ENCODE data around the gene CDH26.

The CDH26 gene

GRCh38 chr20:59958123-59958522 lies at the start of gene CDH26:
Gene CDH26, plus strand, starts transcription at chr20:59958423. Its CDS starts 304 bp downstream, at chr20:59958727.
- DNase-seq (ENCODE audit: low read depth), result no peak

- DNase-seq (ENCODE audit: low read depth), result no peak
Observed at GRCh38 chr20:59908855-59909254, 49.4 kb upstream of the CDH26 start.

GRCh38 chr20:59911041-59911440 lies 47.2 kb upstream of the CDH26 start:
- DNase-seq (ENCODE audit: low read depth), result no peak

GRCh38 chr20:59912609-59913008 lies 45.6 kb upstream of the CDH26 start:
- no peak for DNase-seq (ENCODE audit: low read depth)

GRCh38 chr20:59920944-59921343 lies 37.3 kb upstream of the CDH26 start:
- DNase-seq (ENCODE audit: low read depth), result no peak

- DNase-seq (ENCODE audit: low read depth), result no peak
Observed at GRCh38 chr20:59923514-59923913, 34.7 kb upstream of the CDH26 start.

- no peak for DNase-seq (ENCODE audit: low read depth)
Observed at GRCh38 chr20:59925359-59925758, 32.9 kb upstream of the CDH26 start.

- no peak for DNase-seq (ENCODE audit: low read depth)
Observed at GRCh38 chr20:59925899-59926298, 32.3 kb upstream of the CDH26 start.

GRCh38 chr20:59931511-59932312 lies 26.5 kb upstream of the CDH26 start:
- no peak for DNase-seq (ENCODE audit: low read depth)

- DNase-seq (ENCODE audit: low read depth), result no peak
Observed at GRCh38 chr20:59932616-59933295, 25.5 kb upstream of the CDH26 start.

GRCh38 chr20:59933296-59933848 lies 24.9 kb upstream of the CDH26 start, which contains the start of gene SYCP2:
Gene SYCP2, minus strand, starts transcription at chr20:59933637. Its CDS starts 11,224 bp downstream, at chr20:59922413.
- no peak for DNase-seq (ENCODE audit: low read depth)

- peak; percentile 59 for DNase-seq (ENCODE audit: low read depth)
Observed at GRCh38 chr20:59933849-59934585, 24.2 kb upstream of the CDH26 start.

GRCh38 chr20:59935457-59936185 lies 22.6 kb upstream of the CDH26 start:
- DNase-seq (ENCODE audit: low read depth), result no peak

GRCh38 chr20:59936409-59936808 lies 21.8 kb upstream of the CDH26 start:
- no peak for DNase-seq (ENCODE audit: low read depth)

- no peak for DNase-seq (ENCODE audit: low read depth)
Observed at GRCh38 chr20:59937150-59937549, 21.1 kb upstream of the CDH26 start.

GRCh38 chr20:59938221-59938620 lies 20.0 kb upstream of the CDH26 start:
- DNase-seq (ENCODE audit: low read depth), result peak; percentile 38

- DNase-seq (ENCODE audit: low read depth), result peak; percentile 11
Observed at GRCh38 chr20:59938696-59939051, 19.5 kb upstream of the CDH26 start.

- DNase-seq (ENCODE audit: low read depth), result peak; percentile 22
Observed at GRCh38 chr20:59939052-59939878, 19.0 kb upstream of the CDH26 start.

- DNase-seq (ENCODE audit: low read depth), result no peak
Observed at GRCh38 chr20:59939879-59940128, 18.4 kb upstream of the CDH26 start.

GRCh38 chr20:59940129-59940955 lies 17.9 kb upstream of the CDH26 start, which contains the start of the genes FAM217B and PPP1R3D:
Gene FAM217B, plus strand, starts transcription at chr20:59940389. Its CDS starts 3,555 bp downstream, at chr20:59943944.
Gene PPP1R3D, minus strand, starts transcription at chr20:59940305. Its CDS starts 374 bp downstream, at chr20:59939931.
- peak; percentile 99 for DNase-seq (ENCODE audit: low read depth)
